Measurements from ENCODE around the gene PLXNA4.

DNA sequence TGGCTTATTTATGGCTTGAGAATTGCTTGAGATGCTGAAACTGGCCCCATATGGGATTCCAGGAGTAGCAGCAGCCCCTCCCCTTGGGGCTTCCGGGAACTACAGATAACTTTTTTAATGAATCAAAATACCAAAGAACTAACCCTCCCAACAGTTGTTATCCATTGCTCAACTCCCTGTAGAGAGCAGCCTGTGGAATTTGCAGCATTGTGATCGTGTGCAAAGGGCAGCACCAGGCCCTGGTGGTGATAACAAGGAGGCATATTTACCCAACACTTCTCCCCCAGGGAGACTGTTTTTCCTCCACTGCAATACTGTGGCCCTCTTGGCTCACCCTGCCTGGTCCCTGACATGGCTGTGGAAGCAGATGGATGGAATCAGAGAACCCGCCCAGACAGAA lies 196.2 kb downstream of the PLXNA4 start:
- TF ChIP-seq CTCF (IDR thresholded peaks at IDR 0.05; ENCODE audit: insufficient read depth, low read length, poor library complexity, severe bottlenecking) = no peak
- TF ChIP-seq EZH2phosphoT487 (conservative IDR thresholded peaks at IDR 0.05; ENCODE audit: low read length) = no peak
